Cardiac fibroblast (primary cell): ENCODE results near the gene AHI1.

ENCODE experiments used
- DNase-seq, 2 donors: peaks; one replicate each; pipeline versions ENCODE4 v3.0.0 to v3.0.0-alpha.2; 2010; ENCODE audit warnings: low read depth in 2 of 2
- H3K4me3 ChIP-seq, 2 donors: replicated peaks in 1 of 2; 1 replicate in 1 of 2; 2 replicates in 1 of 2; pipeline ENCODE4 v1.5.1; 2011; ENCODE audit warnings: low read depth in 2 of 2, low read length in 2 of 2, mild to moderate bottlenecking in 2 of 2, moderate library complexity in 1 of 2
- CTCF ChIP-seq: IDR thresholded peaks from one replicate; pipeline ENCODE4 v1.5.1; 2011; ENCODE audit warnings: low read depth, mild to moderate bottlenecking, low read length, inconsistent platforms

Gene AHI1

DNA sequence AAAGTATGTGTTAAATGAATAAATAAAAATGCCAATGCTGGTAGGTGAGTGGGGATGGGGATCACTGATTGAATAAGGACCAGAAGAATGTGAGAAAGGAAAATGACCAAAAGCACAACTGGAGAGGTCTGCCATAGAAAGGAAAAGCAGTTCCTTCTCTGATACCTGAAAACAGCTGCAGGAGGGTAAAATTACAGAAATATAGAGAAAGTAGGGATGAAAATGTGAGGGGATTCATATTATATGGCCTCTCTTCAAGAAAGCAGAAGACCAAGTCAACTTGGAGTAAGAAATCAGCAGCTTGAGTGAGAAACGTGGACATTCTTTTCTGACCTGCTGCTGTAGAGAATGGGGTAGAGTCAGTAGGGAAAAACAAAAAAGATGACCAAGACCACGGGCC, 191.4 kb downstream of the AHI1 start:
- DNase-seq = no peak
- H3K4me3 ChIP-seq = no peak overlapping the region
- TF ChIP-seq CTCF = no peak

DNA sequence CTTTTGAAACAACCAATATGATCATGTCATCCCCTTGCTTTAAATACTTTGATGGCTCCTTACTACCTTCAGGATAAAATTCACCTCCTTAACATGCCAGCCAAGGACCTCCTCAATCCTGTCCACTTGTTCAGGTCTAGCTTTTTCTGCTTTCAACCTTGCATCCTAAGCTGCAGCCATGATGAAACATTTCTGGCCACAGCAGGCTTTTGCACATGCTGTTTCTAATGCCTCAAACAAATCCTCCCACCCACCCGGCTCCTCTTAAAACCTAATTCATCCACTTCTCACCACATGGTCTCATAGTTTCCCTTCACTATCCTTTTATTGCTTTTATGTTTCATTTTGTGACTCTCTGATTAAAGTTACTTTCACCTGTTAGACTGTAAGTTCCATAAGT, 191.9 kb downstream of the AHI1 start:
- no peak for DNase-seq
- no peak overlapping the region for H3K4me3 ChIP-seq
- no peak for TF ChIP-seq CTCF

GRCh38 chr6:135304883-135305282, 192.7 kb downstream of the AHI1 start:
- DNase-seq = no peak
- no peak for TF ChIP-seq CTCF
- H3K4me3 ChIP-seq = no peak overlapping the region

- H3K4me3 ChIP-seq = no peak overlapping the region
- no peak for TF ChIP-seq CTCF
- DNase-seq = no peak
Observed at GRCh38 chr6:135301304-135301703, 196.2 kb downstream of the AHI1 start.

GRCh38 chr6:135300576-135300975, 197.0 kb downstream of the AHI1 start:
- DNase-seq = peak in 1 of 2 donors; percentile 50
- H3K4me3 ChIP-seq = no peak overlapping the region

DNA sequence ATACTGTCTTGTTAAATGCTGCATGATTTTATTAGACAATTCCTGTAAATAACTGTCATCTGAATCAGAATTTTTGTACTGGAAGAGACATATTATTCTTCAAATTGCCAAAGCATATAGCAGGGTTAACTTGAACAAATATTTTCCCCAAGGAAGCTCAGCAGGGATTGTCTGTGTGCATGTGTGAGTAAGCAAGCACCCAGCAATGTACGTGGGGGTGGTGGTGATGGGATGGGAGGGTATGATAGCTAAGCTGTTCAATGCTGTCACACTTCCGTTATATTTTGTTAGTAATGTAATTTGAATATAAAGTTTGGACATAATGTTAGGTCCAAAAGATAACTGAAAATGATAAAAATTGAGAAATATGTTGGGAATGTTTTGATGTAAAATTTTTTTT, 198.3 kb downstream of the AHI1 start:
- DNase-seq = peak; percentile 73 to 89
- H3K4me3 ChIP-seq = no peak overlapping the region
- no peak for TF ChIP-seq CTCF

More at GRCh38 chr6:135300576-135300975, 197.0 kb downstream of the AHI1 start:
- TF ChIP-seq CTCF = no peak

DNA sequence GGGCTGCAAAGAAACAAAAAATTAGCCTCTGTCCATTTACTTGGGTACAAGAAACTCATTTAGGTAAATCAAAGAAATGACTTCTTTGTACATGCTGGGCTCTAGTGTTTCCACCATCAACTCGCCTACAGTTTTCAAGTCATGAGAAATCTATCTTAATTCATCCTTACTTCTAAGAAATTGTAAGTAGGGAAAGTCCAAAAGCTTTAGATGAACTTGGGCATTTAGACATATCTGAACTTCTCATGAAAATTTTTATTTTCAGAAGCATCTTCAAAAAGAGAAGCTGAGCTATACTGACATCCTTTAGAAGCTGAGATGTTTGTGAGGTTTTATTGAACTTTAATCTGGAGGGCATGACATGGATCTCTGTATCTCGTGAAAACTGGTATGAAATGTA, 199.1 kb downstream of the AHI1 start:
- DNase-seq = no peak
- no peak overlapping the region for H3K4me3 ChIP-seq
- no peak for TF ChIP-seq CTCF
